Measurements from ENCODE around the gene PARP15.
"Not testable (repeated sequence)": the region's sequence is repeated elsewhere in the genome, so short reads cannot be mapped to it uniquely, and the experiment has no call there.

- not testable (repeated sequence) for TF ChIP-seq POLR2A, CTCF (IDR thresholded peaks at IDR 0.05)
Measured at GRCh38 chr3:122651962-122652361, 74.5 kb downstream of the PARP15 start.
